CD8-positive, alpha-beta memory T cell (primary cell): ENCODE results near the gene ILDR2. TPM values are rescaled to one million over a fixed set of nuclear protein-coding genes. Genes with fewer than 3 reads are reported as not detected.

Source experiments
- CTCF ChIA-PET: fragments of 350-600 bp; sonication (Branson Sonifier 250); formaldehyde crosslinking; loops from one replicate; lab custom pipeline; 2021; ENCODE audit warnings: antibody characterized with exemption; lab: Charles Lee
- POLR2A ChIA-PET: fragments of 350-600 bp; sonication (Branson Sonifier 250); formaldehyde crosslinking; loops from one replicate; lab custom pipeline; 2021; ENCODE audit warnings: antibody characterized with exemption; lab: Charles Lee
- DNase-seq, 5 donors: peaks; one replicate each; pipeline versions ENCODE4 v3.0.0 to v3.0.0-alpha.2; 2020 to 2022; ENCODE audit warnings: mixed read lengths in 1 of 5
- H3K27ac ChIP-seq: one replicate; pipeline ENCODE4 v1.7.0; 2013; ENCODE audit warnings: low read depth, mild to moderate bottlenecking, low read length, moderate library complexity
- H3K27me3 ChIP-seq: 2 replicates; pipeline ENCODE4 v1.7.0; 2013; ENCODE audit warnings: low read length, mild to moderate bottlenecking; ENCODE audit not compliant: insufficient read depth, poor library complexity, severe bottlenecking
- H3K36me3 ChIP-seq: 2 replicates; pipeline ENCODE4 v1.7.0; 2013; ENCODE audit warnings: mild to moderate bottlenecking, low read length, moderate library complexity; ENCODE audit not compliant: insufficient read depth
- H3K4me1 ChIP-seq: 2 replicates; pipeline ENCODE4 v1.7.0; 2013; ENCODE audit warnings: mild to moderate bottlenecking, low read length, moderate library complexity; ENCODE audit not compliant: insufficient read depth
- H3K4me3 ChIP-seq: 2 replicates; pipeline ENCODE4 v1.7.0; 2013; ENCODE audit warnings: mild to moderate bottlenecking, low read length
- H3K9me3 ChIP-seq: 2 replicates; pipeline ENCODE4 v1.7.0; 2013; ENCODE audit warnings: mild to moderate bottlenecking, low read length
- H3K27ac Mint-ChIP-seq, 8 donors: one replicate each; pipeline ENCODE4 v1.8.0; 2020 to 2021; ENCODE audit warnings: mixed read lengths in 8 of 8, mild to moderate bottlenecking in 6 of 8, inconsistent platforms in 3 of 8, moderate library complexity in 3 of 8
- H3K27me3 Mint-ChIP-seq, 2 donors: one replicate each; pipeline ENCODE4 v1.8.0; 2020 to 2021; ENCODE audit warnings: mixed read lengths in 2 of 2, mild to moderate bottlenecking in 1 of 2, moderate library complexity in 1 of 2
- H3K36me3 Mint-ChIP-seq, 3 donors: one replicate each; pipeline ENCODE4 v1.8.0; 2020 to 2021; ENCODE audit warnings: mixed read lengths in 3 of 3, inconsistent platforms in 1 of 3, mild to moderate bottlenecking in 1 of 3
- H3K4me1 Mint-ChIP-seq, 3 donors: one replicate each; pipeline ENCODE4 v1.8.0; 2020 to 2021; ENCODE audit warnings: mixed read lengths in 3 of 3, inconsistent platforms in 1 of 3, mild to moderate bottlenecking in 1 of 3
- H3K4me3 Mint-ChIP-seq, 7 donors: one replicate each; pipeline ENCODE4 v1.8.0; 2020 to 2021; ENCODE audit warnings: mixed read lengths in 7 of 7, mild to moderate bottlenecking in 6 of 7, moderate library complexity in 4 of 7, inconsistent platforms in 2 of 7
- H3K9me3 Mint-ChIP-seq, 5 donors: one replicate each; pipeline ENCODE4 v1.8.0; 2020 to 2022; ENCODE audit warnings: mixed read lengths in 5 of 5, mild to moderate bottlenecking in 3 of 5, moderate library complexity in 2 of 5, inconsistent platforms in 1 of 5
- polyA plus RNA-seq: library from polyadenylated mRNA; unstranded; fragments of 300-500 nt; fragmentation: Illumina TruSeq; gene quantifications from one replicate; pipeline ENCODE4 v1.2.3, GENCODE V29; 2021
- total RNA-seq, 2 experiments: library from RNA; stranded (reverse); gene quantifications; one replicate each; pipeline ENCODE4 v1.2.3, GENCODE V29; 2021

ILDR2 gene
- total and polyA plus RNA-seq, 3 experiments from 2014 or later = 3.9 to 4.4 TPM; not detected in 1

DNA sequence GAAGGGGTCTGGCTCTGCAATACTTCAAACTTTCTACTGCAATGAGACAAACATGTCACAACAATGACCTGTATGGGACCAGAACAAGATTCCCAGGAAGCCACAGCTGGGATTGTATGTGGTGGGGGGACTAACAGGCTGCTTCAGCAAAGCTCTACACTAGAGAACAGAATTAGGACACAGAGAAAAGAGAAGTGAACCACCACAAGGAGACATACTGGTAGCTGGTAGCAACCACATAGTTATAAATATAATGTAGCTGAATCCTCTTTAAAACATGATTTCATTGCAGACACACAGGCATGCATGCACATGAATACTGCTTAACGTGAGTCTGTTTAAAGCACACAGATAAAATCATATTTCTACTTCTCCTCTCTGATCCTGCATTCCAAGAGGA is 3.5 kb upstream of the ILDR2 start:
- H3K4me1 ChIP-seq = peaks cover 13% of the 10 kb centered on the region
- H3K4me3 Mint-ChIP-seq = no peak overlapping the region
- peaks cover 0 to 2% (median 0%) of the 10 kb centered on the region in 3 donors for H3K36me3 Mint-ChIP-seq
- H3K27ac Mint-ChIP-seq = peak overlapping the region in 1 of 8 donors; percentile 83
- no peaks in the 10 kb centered on the region for H3K36me3 ChIP-seq
- H3K27me3 Mint-ChIP-seq = peaks cover 3 to 11% of the 10 kb centered on the region in 2 donors
- H3K27me3 ChIP-seq = peaks cover 10% of the 10 kb centered on the region
- H3K27ac ChIP-seq = no peak overlapping the region
- H3K9me3 Mint-ChIP-seq = no peaks in the 10 kb centered on the region
- ChIA-PET POLR2A (no interaction called here), CTCF (no interaction called here)
- peaks cover 11 to 21% (median 19%) of the 10 kb centered on the region in 3 donors for H3K4me1 Mint-ChIP-seq
- no peaks in the 10 kb centered on the region for H3K9me3 ChIP-seq
- H3K4me3 ChIP-seq = no peak overlapping the region
- no peak for DNase-seq

DNA sequence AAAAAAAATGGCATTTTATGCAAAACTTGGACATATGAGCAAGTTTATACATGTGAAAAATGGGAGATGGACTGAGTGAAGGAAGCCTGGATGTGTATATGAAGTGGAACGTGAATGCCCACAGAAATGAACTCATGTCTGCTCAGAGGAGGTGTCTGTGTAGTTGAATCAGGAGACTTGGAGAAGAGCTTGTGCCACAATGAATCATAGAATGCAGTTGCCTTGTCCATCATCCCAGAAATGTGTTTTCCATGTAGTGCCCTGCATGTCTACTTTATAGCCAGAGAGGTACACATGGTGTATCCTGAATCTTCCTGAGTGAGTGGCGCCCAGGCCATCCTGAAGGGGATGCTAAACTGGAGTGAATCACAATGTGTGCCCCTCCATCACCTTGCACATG is 2.6 kb upstream of the ILDR2 start:
- H3K4me1 Mint-ChIP-seq = peaks cover 11 to 21% (median 19%) of the 10 kb centered on the region in 3 donors
- H3K27me3 Mint-ChIP-seq = peaks cover 7 to 19% of the 10 kb centered on the region in 2 donors
- H3K36me3 Mint-ChIP-seq = peaks cover 0 to 2% (median 0%) of the 10 kb centered on the region in 3 donors
- H3K9me3 Mint-ChIP-seq = no peaks in the 10 kb centered on the region
- no peak overlapping the region for H3K4me3 Mint-ChIP-seq
- POLR2A ChIA-PET = no interaction called here
- H3K9me3 ChIP-seq = no peaks in the 10 kb centered on the region
- peaks cover 12% of the 10 kb centered on the region for H3K27me3 ChIP-seq
- DNase-seq = no peak
- no peak overlapping the region for H3K4me3 ChIP-seq
- CTCF ChIA-PET = no interaction called here
- H3K27ac Mint-ChIP-seq = no peak overlapping the region
- no peaks in the 10 kb centered on the region for H3K36me3 ChIP-seq
- H3K27ac ChIP-seq = no peak overlapping the region
- peaks cover 13% of the 10 kb centered on the region for H3K4me1 ChIP-seq

DNA sequence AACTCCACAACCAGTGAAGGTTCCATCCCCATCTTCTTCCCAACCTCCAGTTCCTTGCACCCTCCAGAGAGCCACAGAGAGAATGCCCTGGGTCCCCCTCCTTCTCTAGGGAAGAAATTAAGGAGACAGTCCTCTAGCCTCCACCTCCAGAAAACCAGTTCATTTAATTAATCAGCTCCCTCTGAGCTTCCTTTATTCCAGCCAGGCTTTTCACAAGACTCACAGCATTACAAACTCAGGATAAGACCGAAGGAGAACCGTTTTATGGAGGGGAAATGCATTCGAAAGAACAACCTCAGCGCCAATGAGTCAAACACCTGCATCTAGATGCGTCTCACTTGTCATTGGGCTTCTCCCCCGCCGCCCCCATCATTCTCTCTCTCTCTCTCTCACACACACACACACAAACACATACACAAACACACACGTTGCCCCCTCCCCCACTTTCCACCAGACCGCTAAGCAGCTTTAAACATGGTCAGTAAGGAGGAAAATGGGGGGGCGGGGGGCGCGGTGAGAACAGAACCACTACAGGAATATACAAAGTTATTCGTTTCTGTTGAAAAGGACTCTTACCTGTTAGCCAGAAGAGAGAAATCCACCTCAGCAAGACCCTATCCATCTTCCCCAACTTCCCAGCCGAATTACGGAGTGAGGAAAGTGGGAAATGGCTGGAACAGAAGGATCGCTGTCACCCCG is 544 bp downstream of the ILDR2 start:
- H3K9me3 ChIP-seq = no peaks in the 10 kb centered on the region
- DNase-seq = peak in 3 of 5 donors; percentile 2 to 49 (median 9)
- no peaks in the 10 kb centered on the region for H3K9me3 Mint-ChIP-seq
- no peak overlapping the region for H3K27ac ChIP-seq
- no peaks in the 10 kb centered on the region for H3K36me3 ChIP-seq
- H3K27ac Mint-ChIP-seq = peak overlapping the region in 6 of 8 donors; percentile 7 to 74 (median 42)
- ChIA-PET CTCF (interaction anchor here (0.7 to 1.2 kb wide), 3 partner anchors 12 to 84 kb away, joined by 3 read pairs; no protein-coding TSS in a partner anchor), POLR2A (interaction anchor here (0.6 to 0.7 kb wide), 2 partner anchors 156 to 359 kb away, joined by 3 to 5 read pairs; no protein-coding TSS in a partner anchor)
- peaks cover 13% of the 10 kb centered on the region for H3K4me1 ChIP-seq
- H3K36me3 Mint-ChIP-seq = peaks cover 0 to 5% (median 2%) of the 10 kb centered on the region in 3 donors
- peaks cover 29 to 44% of the 10 kb centered on the region in 2 donors for H3K27me3 Mint-ChIP-seq
- H3K27me3 ChIP-seq = peaks cover 12% of the 10 kb centered on the region
- peaks cover 11 to 21% (median 19%) of the 10 kb centered on the region in 3 donors for H3K4me1 Mint-ChIP-seq
- H3K4me3 Mint-ChIP-seq = peak overlapping the region; percentile 84 to 94 (median 87)
- peak overlapping the region; percentile 34 for H3K4me3 ChIP-seq

DNA sequence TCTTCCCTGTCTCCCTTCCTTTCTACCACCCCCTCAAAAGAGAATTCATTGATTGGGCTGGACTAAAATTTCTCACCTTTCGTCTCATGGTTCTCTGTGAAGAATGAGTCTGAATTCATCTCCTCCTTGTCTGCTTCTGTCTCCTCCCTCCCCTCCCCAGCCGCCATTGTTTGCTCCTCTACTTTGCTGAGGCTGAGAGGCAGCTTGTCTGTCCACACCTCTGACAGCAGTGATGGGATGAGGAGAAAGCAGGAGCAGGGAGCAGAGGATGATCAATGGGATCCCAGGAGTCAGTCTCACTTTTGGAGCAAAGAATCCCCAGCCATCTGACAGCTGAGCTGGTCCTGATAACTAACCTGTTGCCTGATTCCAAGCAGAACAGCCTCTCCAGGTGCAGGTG is 2.5 kb downstream of the ILDR2 start:
- H3K4me1 Mint-ChIP-seq = peaks cover 11 to 21% (median 19%) of the 10 kb centered on the region in 3 donors
- Histone ChIP-seq H3K36me3 (no peaks in the 10 kb centered on the region), H3K9me3 (no peaks in the 10 kb centered on the region), H3K4me3 (no peak overlapping the region), H3K27ac (no peak overlapping the region), H3K4me1 (peaks cover 17% of the 10 kb centered on the region), H3K27me3 (peaks cover 12% of the 10 kb centered on the region)
- H3K27ac Mint-ChIP-seq = no peak overlapping the region
- peaks cover 45 to 57% of the 10 kb centered on the region in 2 donors for H3K27me3 Mint-ChIP-seq
- H3K9me3 Mint-ChIP-seq = no peaks in the 10 kb centered on the region
- peak overlapping the region in 1 of 7 donors; percentile 35 for H3K4me3 Mint-ChIP-seq
- ChIA-PET CTCF (interaction anchor here (1.9 kb wide), 1 partner anchor 63 kb away, joined by 9 read pairs; no protein-coding TSS in a partner anchor), POLR2A (no interaction called here)
- H3K36me3 Mint-ChIP-seq = peaks cover 2 to 5% (median 3%) of the 10 kb centered on the region in 3 donors
- no peak for DNase-seq

DNA sequence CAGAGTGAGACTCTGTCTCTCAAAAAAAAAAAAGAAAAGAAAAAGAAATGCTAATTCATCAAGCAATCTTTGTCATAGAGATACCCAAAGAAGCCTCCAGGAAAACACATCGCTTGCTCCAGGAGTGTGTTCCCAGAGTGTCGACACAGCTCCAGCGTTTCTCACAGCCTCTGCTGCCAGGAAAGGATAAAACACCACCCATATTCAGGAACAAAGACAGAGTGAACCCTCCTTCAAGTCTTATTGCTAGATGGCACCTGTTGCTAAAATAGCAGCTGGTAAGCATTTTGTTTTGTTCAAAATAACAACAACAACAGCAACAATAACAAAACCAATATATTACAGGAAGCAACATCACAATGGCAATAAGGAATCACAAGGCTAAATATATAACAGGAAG is 3.1 kb downstream of the ILDR2 start:
- H3K27ac ChIP-seq = no peak overlapping the region
- H3K4me3 Mint-ChIP-seq = peak overlapping the region in 1 of 7 donors; percentile 35
- no peaks in the 10 kb centered on the region for H3K9me3 Mint-ChIP-seq
- peaks cover 45 to 61% of the 10 kb centered on the region in 2 donors for H3K27me3 Mint-ChIP-seq
- H3K36me3 Mint-ChIP-seq = peaks cover 2 to 5% (median 5%) of the 10 kb centered on the region in 3 donors
- H3K4me3 ChIP-seq = no peak overlapping the region
- H3K36me3 ChIP-seq = no peaks in the 10 kb centered on the region
- CTCF ChIA-PET = interaction anchor here (1.9 kb wide), 1 partner anchor 62 kb away, joined by 9 read pairs; no protein-coding TSS in a partner anchor
- H3K4me1 ChIP-seq = peaks cover 17% of the 10 kb centered on the region
- H3K9me3 ChIP-seq = no peaks in the 10 kb centered on the region
- no peak for DNase-seq
- H3K27me3 ChIP-seq = peaks cover 12% of the 10 kb centered on the region
- peaks cover 11 to 21% (median 19%) of the 10 kb centered on the region in 3 donors for H3K4me1 Mint-ChIP-seq
- no peak overlapping the region for H3K27ac Mint-ChIP-seq
- POLR2A ChIA-PET = no interaction called here

DNA sequence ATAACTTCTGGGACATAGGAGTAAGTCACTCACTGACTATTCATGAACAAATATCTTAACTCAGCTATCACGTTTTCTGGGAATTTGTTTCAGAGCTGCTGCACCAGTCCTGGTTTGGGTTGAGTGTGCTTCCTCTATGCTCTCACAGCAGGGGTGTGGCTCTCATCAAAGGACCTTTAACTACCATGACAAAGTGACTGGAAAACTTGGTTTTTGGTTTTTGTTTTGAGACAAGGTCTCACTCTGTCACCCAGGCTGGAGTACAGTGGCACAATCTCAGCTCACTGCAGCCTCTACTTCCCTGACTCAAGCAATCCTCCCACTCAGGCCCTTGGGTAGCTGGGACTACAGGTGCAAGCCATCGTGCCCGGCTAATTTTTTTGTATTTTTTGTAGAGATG is 4.1 kb downstream of the ILDR2 start:
- peaks cover 12% of the 10 kb centered on the region for H3K27me3 ChIP-seq
- H3K27me3 Mint-ChIP-seq = peaks cover 50 to 70% of the 10 kb centered on the region in 2 donors
- ChIA-PET CTCF (interaction anchor here (0.7 kb wide), 1 partner anchor 9 kb away, joined by 3 read pairs; no protein-coding TSS in a partner anchor), POLR2A (no interaction called here)
- peak overlapping the region in 1 of 8 donors; percentile 25 for H3K27ac Mint-ChIP-seq
- peaks cover 16% of the 10 kb centered on the region for H3K4me1 ChIP-seq
- no peak overlapping the region for H3K4me3 Mint-ChIP-seq
- H3K9me3 ChIP-seq = no peaks in the 10 kb centered on the region
- H3K9me3 Mint-ChIP-seq = no peaks in the 10 kb centered on the region
- no peak overlapping the region for H3K4me3 ChIP-seq
- H3K4me1 Mint-ChIP-seq = peaks cover 9 to 17% (median 17%) of the 10 kb centered on the region in 3 donors
- no peak overlapping the region for H3K27ac ChIP-seq
- peaks cover 2 to 5% (median 5%) of the 10 kb centered on the region in 3 donors for H3K36me3 Mint-ChIP-seq
- DNase-seq = no peak
- no peaks in the 10 kb centered on the region for H3K36me3 ChIP-seq

DNA sequence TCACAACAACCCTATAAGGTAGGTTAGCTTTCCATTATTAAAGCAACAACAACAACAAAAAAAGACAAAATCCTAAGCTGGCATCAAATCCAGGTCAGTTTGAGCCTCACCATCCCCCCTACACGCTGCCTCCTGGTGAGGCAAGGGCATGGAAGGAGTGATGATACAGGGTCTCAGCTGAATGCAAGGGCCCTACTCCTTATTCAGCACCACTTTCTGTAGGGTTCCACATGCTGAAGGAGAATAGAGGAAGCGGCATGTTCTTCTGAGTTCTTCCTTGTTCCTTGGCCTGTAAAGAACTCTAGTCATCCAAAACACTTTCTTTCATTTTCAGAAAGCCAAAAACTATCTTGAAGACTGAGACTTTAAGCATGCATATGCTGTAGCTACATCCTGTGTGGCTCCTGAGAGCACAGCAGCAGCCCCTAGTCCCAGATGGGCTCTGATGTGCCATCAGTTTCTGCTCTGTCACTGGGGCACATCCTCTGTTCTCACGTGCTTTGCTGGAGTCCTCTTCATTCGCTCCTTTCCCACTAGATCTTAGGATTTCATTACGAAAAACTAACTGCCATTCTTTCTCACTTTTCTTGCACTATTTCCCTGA is 6.2 kb downstream of the ILDR2 start:
- H3K4me3 ChIP-seq = no peak overlapping the region
- no peak overlapping the region for H3K27ac ChIP-seq
- POLR2A ChIA-PET = no interaction called here
- DNase-seq = no peak
- peaks cover 4% of the 10 kb centered on the region for H3K4me1 ChIP-seq
- no peaks in the 10 kb centered on the region for H3K36me3 ChIP-seq
- Mint-ChIP-seq H3K27ac (no peak overlapping the region), H3K27me3 (peaks cover 46 to 68% of the 10 kb centered on the region in 2 donors), H3K9me3 (no peaks in the 10 kb centered on the region), H3K4me1 (peaks cover 0 to 3% (median 2%) of the 10 kb centered on the region in 3 donors), H3K36me3 (peaks cover 0 to 5% (median 5%) of the 10 kb centered on the region in 3 donors), H3K4me3 (no peak overlapping the region)
- peaks cover 6% of the 10 kb centered on the region for H3K27me3 ChIP-seq
- CTCF ChIA-PET = no interaction called here
- H3K9me3 ChIP-seq = no peaks in the 10 kb centered on the region
